Peyer's patch (tissue), 4 donors: ENCODE results near the gene RBBP8NL.

Source experiments
- CTCF ChIP-seq, 6 experiments: fragments of 450-650 bp in 4 of 6; fragments of 200-600 bp in 2 of 6; sonication (generic) in 1 of 6; IDR thresholded peaks; one replicate each; pipeline ENCODE4 v1.5.1; 2017 to 2019; ENCODE audit warnings: antibody characterized with exemption in 6 of 6, mild to moderate bottlenecking in 3 of 6, moderate library complexity in 1 of 6
- POLR2A ChIP-seq, 2 donors: fragments of 450-650 bp; IDR thresholded peaks; one replicate each; pipeline ENCODE4 v1.5.1; 2017; ENCODE audit warnings: antibody characterized with exemption in 2 of 2, mild to moderate bottlenecking in 2 of 2, moderate library complexity in 2 of 2

- TF ChIP-seq CTCF (IDR thresholded peaks at IDR 0.05) (no peak), POLR2A (IDR thresholded peaks at IDR 0.05) (no peak)
Observed at GRCh38 chr20:62367136-62367632, 60.2 kb downstream of the RBBP8NL start, which contains the start of gene LAMA5.
